Measurements from ENCODE around the gene MEGF11.

The MEGF11 gene

GRCh38 chr15:66154581-66154980, 99.0 kb downstream of the MEGF11 start:
- H3K9me3 ChIP-seq (ENCODE audit: insufficient read depth, low read length): no peaks in the 10 kb centered on the region
- H3F3A ChIP-seq (ENCODE audit: insufficient read depth): peaks cover 47% of the 10 kb centered on the region
- TF ChIP-seq CTCF (IDR thresholded peaks at IDR 0.05; ENCODE audit: insufficient read depth, low read length, poor library complexity, severe bottlenecking) (no peak), EZH2phosphoT487 (conservative IDR thresholded peaks at IDR 0.05; ENCODE audit: low read length) (no peak)
- H3K9ac ChIP-seq (ENCODE audit: low read length): peak overlapping the region; percentile 70
- H3K27ac ChIP-seq (ENCODE audit: low read depth, low read length): peak overlapping the region; percentile 99
- peak overlapping the region; percentile 91 for H3K4me2 ChIP-seq (ENCODE audit: low read depth, low read length, poor library complexity, severe bottlenecking)
- H4K20me1 ChIP-seq (ENCODE audit: low read depth, low read length): 0 out of 2 replicates have a peak, but pooled peaks cover 6% of the 10 kb centered on the region
- H3K9me2 ChIP-seq (replicated peaks; ENCODE audit: insufficient read depth, low read length): no peaks in the 10 kb centered on the region
- H3K79me2 ChIP-seq (ENCODE audit: insufficient read depth, low read length): peaks cover 41% of the 10 kb centered on the region
- H3K36me3 ChIP-seq (ENCODE audit: low read length): no peaks in the 10 kb centered on the region
- no peaks in the 10 kb centered on the region for H3K27me3 ChIP-seq (ENCODE audit: low read length)
- H3K4me3 ChIP-seq (ENCODE audit: insufficient read depth, low read length, poor library complexity, severe bottlenecking): peak overlapping the region; percentile 31
- no peak overlapping the region for H2AFZ ChIP-seq (ENCODE audit: low read depth, low read length, severe bottlenecking)

GRCh38 chr15:66153549-66154415, 99.8 kb downstream of the MEGF11 start:
- Histone ChIP-seq H3K9me3 (ENCODE audit: insufficient read depth, low read length) (no peaks in the 10 kb centered on the region), H3K27ac (ENCODE audit: low read depth, low read length) (peak overlapping the region; percentile 99), H3K4me2 (ENCODE audit: low read depth, low read length, poor library complexity, severe bottlenecking) (peak overlapping the region; percentile 91), H3K27me3 (ENCODE audit: low read length) (no peaks in the 10 kb centered on the region), H3F3A (ENCODE audit: insufficient read depth) (peaks cover 47% of the 10 kb centered on the region), H3K9ac (ENCODE audit: low read length) (peak overlapping the region; percentile 98), H3K79me2 (ENCODE audit: insufficient read depth, low read length) (peaks cover 49% of the 10 kb centered on the region), H3K36me3 (ENCODE audit: low read length) (no peaks in the 10 kb centered on the region), H3K9me2 (replicated peaks; ENCODE audit: insufficient read depth, low read length) (no peaks in the 10 kb centered on the region), H3K4me3 (ENCODE audit: insufficient read depth, low read length, poor library complexity, severe bottlenecking) (peak overlapping the region; percentile 91), H4K20me1 (ENCODE audit: low read depth, low read length) (0 out of 2 replicates have a peak, but pooled peaks cover 6% of the 10 kb centered on the region), H2AFZ (ENCODE audit: low read depth, low read length, severe bottlenecking) (no peak overlapping the region)
- TF ChIP-seq CTCF (IDR thresholded peaks at IDR 0.05; ENCODE audit: insufficient read depth, low read length, poor library complexity, severe bottlenecking): no peak

- Histone ChIP-seq H3K4me2 (ENCODE audit: low read depth, low read length, poor library complexity, severe bottlenecking) (peak overlapping the region; percentile 90), H3K27ac (ENCODE audit: low read depth, low read length) (peak overlapping the region; percentile 99), H3F3A (ENCODE audit: insufficient read depth) (peaks cover 47% of the 10 kb centered on the region), H3K79me2 (ENCODE audit: insufficient read depth, low read length) (peaks cover 60% of the 10 kb centered on the region), H2AFZ (ENCODE audit: low read depth, low read length, severe bottlenecking) (no peak overlapping the region), H3K9ac (ENCODE audit: low read length) (peak overlapping the region; percentile 98), H4K20me1 (ENCODE audit: low read depth, low read length) (0 out of 2 replicates have a peak, but pooled peaks cover 6% of the 10 kb centered on the region), H3K9me2 (replicated peaks; ENCODE audit: insufficient read depth, low read length) (no peaks in the 10 kb centered on the region), H3K36me3 (ENCODE audit: low read length) (no peaks in the 10 kb centered on the region), H3K27me3 (ENCODE audit: low read length) (no peaks in the 10 kb centered on the region), H3K9me3 (ENCODE audit: insufficient read depth, low read length) (no peaks in the 10 kb centered on the region), H3K4me3 (ENCODE audit: insufficient read depth, low read length, poor library complexity, severe bottlenecking) (peak overlapping the region; percentile 91)
- TF ChIP-seq EZH2phosphoT487 (conservative IDR thresholded peaks at IDR 0.05; ENCODE audit: low read length): no peak
- no peak for TF ChIP-seq CTCF (IDR thresholded peaks at IDR 0.05; ENCODE audit: insufficient read depth, low read length, poor library complexity, severe bottlenecking)
Observed at GRCh38 chr15:66152650-66153049, 100.9 kb downstream of the MEGF11 start.
